ENCODE results near the gene BTN1A1. TPM values are rescaled to one million over a fixed set of nuclear protein-coding genes. Genes with fewer than 3 reads are reported as not detected.

BTN1A1 gene
- total and polyA plus RNA-seq, 8 donors = not detected

- DNase-seq = peak; percentile 84 to 90
- H3K36me3 ChIP-seq = no peaks in the 10 kb centered on the region
- intact Hi-C loops (cut with DNase I; ENCODE audit: low total_unique reads) = no loop called here
- H3K27ac ChIP-seq = peak overlapping the region; percentile 47 to 87 (median 77)
- peaks cover 15 to 40% (median 25%) of the 10 kb centered on the region in 4 donors for H3K4me1 ChIP-seq
- no peaks in the 10 kb centered on the region for H3K9me3 ChIP-seq
- peak overlapping the region; percentile 38 to 54 (median 47) for H3K4me3 ChIP-seq
- 0 to 1% (median 1%) methylated on average over 19 of the region's 19 CpGs for WGBS, 5 donors
- H3K27me3 ChIP-seq = no peaks in the 10 kb centered on the region
- TF ChIP-seq POLR2A (IDR thresholded peaks at IDR 0.05) = no peak
- TF ChIP-seq EP300 (IDR thresholded peaks at IDR 0.05) = no peak
- peak in 1 of 3 donors; percentile 44 for TF ChIP-seq POLR2AphosphoS5 (IDR thresholded peaks at IDR 0.05)
- TF ChIP-seq, protein P1, sequence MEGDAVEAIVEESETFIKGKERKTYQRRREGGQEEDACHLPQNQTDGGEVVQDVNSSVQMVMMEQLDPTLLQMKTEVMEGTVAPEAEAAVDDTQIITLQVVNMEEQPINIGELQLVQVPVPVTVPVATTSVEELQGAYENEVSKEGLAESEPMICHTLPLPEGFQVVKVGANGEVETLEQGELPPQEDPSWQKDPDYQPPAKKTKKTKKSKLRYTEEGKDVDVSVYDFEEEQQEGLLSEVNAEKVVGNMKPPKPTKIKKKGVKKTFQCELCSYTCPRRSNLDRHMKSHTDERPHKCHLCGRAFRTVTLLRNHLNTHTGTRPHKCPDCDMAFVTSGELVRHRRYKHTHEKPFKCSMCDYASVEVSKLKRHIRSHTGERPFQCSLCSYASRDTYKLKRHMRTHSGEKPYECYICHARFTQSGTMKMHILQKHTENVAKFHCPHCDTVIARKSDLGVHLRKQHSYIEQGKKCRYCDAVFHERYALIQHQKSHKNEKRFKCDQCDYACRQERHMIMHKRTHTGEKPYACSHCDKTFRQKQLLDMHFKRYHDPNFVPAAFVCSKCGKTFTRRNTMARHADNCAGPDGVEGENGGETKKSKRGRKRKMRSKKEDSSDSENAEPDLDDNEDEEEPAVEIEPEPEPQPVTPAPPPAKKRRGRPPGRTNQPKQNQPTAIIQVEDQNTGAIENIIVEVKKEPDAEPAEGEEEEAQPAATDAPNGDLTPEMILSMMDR (IDR thresholded peaks at IDR 0.05) = no peak
Measured at GRCh38 chr6:26553635-26554446, 53.7 kb downstream of the BTN1A1 start.

DNA sequence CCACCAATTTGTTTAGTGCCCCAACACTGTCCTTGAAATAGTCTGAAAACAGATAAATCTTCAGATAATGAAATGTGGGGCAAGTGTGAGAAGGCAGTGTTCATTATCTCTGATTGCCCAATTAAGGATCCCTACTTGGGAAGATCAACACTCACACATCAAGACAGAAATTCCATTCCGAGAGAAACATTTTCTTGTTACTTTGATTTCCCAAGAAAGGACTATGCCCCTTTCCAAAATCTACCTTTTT, 54.3 kb downstream of the BTN1A1 start:
- 4 to 26% (median 6%) methylated on average over 1 of the region's 1 CpG for WGBS, 5 donors
- no peak for DNase-seq
- Histone ChIP-seq H3K4me1 (peaks cover 15 to 40% (median 25%) of the 10 kb centered on the region in 4 donors), H3K27me3 (no peaks in the 10 kb centered on the region), H3K4me3 (peak overlapping the region; percentile 25 to 54 (median 47)), H3K27ac (peak overlapping the region in 4 of 5 donors; percentile 47 to 87 (median 82)), H3K36me3 (no peaks in the 10 kb centered on the region), H3K9me3 (no peaks in the 10 kb centered on the region)
- intact Hi-C loops (cut with DNase I; ENCODE audit: low total_unique reads) = no loop called here
- TF ChIP-seq, protein P1 (IDR thresholded peaks at IDR 0.05) = no peak
- TF ChIP-seq POLR2A (IDR thresholded peaks at IDR 0.05) (no peak), POLR2AphosphoS5 (IDR thresholded peaks at IDR 0.05) (no peak), EP300 (IDR thresholded peaks at IDR 0.05) (no peak)

- intact Hi-C loops (cut with DNase I; ENCODE audit: low total_unique reads) = no loop called here
- Histone ChIP-seq H3K27me3 (no peaks in the 10 kb centered on the region), H3K36me3 (no peaks in the 10 kb centered on the region), H3K4me1 (peaks cover 15 to 39% (median 24%) of the 10 kb centered on the region in 4 donors), H3K4me3 (peak overlapping the region; percentile 25 to 54 (median 47)), H3K9me3 (no peaks in the 10 kb centered on the region), H3K27ac (peak overlapping the region in 4 of 5 donors; percentile 47 to 87 (median 82))
- TF ChIP-seq POLR2AphosphoS5 (IDR thresholded peaks at IDR 0.05) (no peak), EP300 (IDR thresholded peaks at IDR 0.05) (no peak), POLR2A (IDR thresholded peaks at IDR 0.05) (no peak)
- TF ChIP-seq, protein P1 (IDR thresholded peaks at IDR 0.05) = no peak
- WGBS, 5 donors = 5 to 12% (median 7%) methylated on average over 27 of the region's 27 CpGs
- peak in 1 of 2 donors; percentile 65 for DNase-seq
Measured at GRCh38 chr6:26554697-26555504, 54.8 kb downstream of the BTN1A1 start.

GRCh38 chr6:26555505-26556262, 55.6 kb downstream of the BTN1A1 start:
- peak overlapping the region in 2 of 5 donors; percentile 86 to 87 for H3K27ac ChIP-seq
- no peaks in the 10 kb centered on the region for H3K27me3 ChIP-seq
- no peaks in the 10 kb centered on the region for H3K9me3 ChIP-seq
- intact Hi-C loops (cut with DNase I; ENCODE audit: low total_unique reads) = no loop called here
- TF ChIP-seq POLR2A (IDR thresholded peaks at IDR 0.05) (no peak), EP300 (IDR thresholded peaks at IDR 0.05) (no peak), POLR2AphosphoS5 (IDR thresholded peaks at IDR 0.05) (no peak)
- TF ChIP-seq, protein P1 (IDR thresholded peaks at IDR 0.05) = no peak
- H3K4me3 ChIP-seq = no peak overlapping the region
- no peaks in the 10 kb centered on the region for H3K36me3 ChIP-seq
- H3K4me1 ChIP-seq = peaks cover 15 to 31% (median 23%) of the 10 kb centered on the region in 4 donors
- no peak for DNase-seq
- WGBS, 5 donors = 45 to 55% (median 50%) methylated on average over 19 of the region's 19 CpGs
